HUES64 (cell line): ENCODE results near the gene GAS7.
"Not testable (repeated sequence)": the region's sequence is repeated elsewhere in the genome, so short reads cannot be mapped to it uniquely, and the experiment has no call there.

Source experiments
- H3K27ac ChIP-seq: 2 replicates; pipeline ENCODE4 v1.7.0; 2013; ENCODE audit warnings: low read depth, low read length, inconsistent platforms
- H3K27me3 ChIP-seq: 2 replicates; pipeline ENCODE4 v1.6.1; 2013; ENCODE audit warnings: mild to moderate bottlenecking, low read length; ENCODE audit not compliant: insufficient read depth
- H3K36me3 ChIP-seq: 2 replicates; pipeline ENCODE4 v1.6.1; 2013; ENCODE audit warnings: mild to moderate bottlenecking, low read length; ENCODE audit not compliant: insufficient read depth
- H3K4me1 ChIP-seq: 2 replicates; pipeline ENCODE4 v1.6.1; 2013; ENCODE audit warnings: mild to moderate bottlenecking, low read length, moderate library complexity; ENCODE audit not compliant: insufficient read depth
- H3K4me3 ChIP-seq: 2 replicates; pipeline ENCODE4 v1.5.1; 2013; ENCODE audit warnings: mild to moderate bottlenecking, low read length, moderate library complexity
- H3K9ac ChIP-seq: 2 replicates; pipeline ENCODE4 v1.6.1; 2013; ENCODE audit warnings: mild to moderate bottlenecking, low read depth, low read length
- H3K9me3 ChIP-seq: 2 replicates; pipeline ENCODE4 v1.6.1; 2013; ENCODE audit warnings: low read depth, low read length; ENCODE audit not compliant: insufficient read depth
- WGBS: fragments of 150-250, 120-280 bp; methylation state at CpG from one replicate; pipeline ENCODE4 v1.1.7; 2013; ENCODE audit warnings: missing lambda C conversion rate; 5-methylcytosine and 5-hydroxymethylcytosine counted together

The GAS7 gene

GRCh38 chr17:10059684-10060211, 138.7 kb downstream of the GAS7 start:
- Histone ChIP-seq H3K27ac (no peak overlapping the region), H3K4me3 (no peak overlapping the region), H3K4me1 (peaks cover 8% of the 10 kb centered on the region; the same call in 1 of the 2 replicates), H3K9me3 (no peaks in the 10 kb centered on the region), H3K36me3 (no peaks in the 10 kb centered on the region), H3K9ac (no peak overlapping the region), H3K27me3 (no peaks in the 10 kb centered on the region)
- 89% methylated on average over 11 of the region's 11 CpGs for WGBS

GRCh38 chr17:10058921-10059683, 139.3 kb downstream of the GAS7 start:
- no peak overlapping the region for H3K9ac ChIP-seq
- no peaks in the 10 kb centered on the region for H3K27me3 ChIP-seq
- H3K9me3 ChIP-seq, result no peaks in the 10 kb centered on the region
- H3K4me1 ChIP-seq, result peaks cover 8% of the 10 kb centered on the region; the same call in 1 of the 2 replicates
- H3K27ac ChIP-seq, result no peak overlapping the region
- no peak overlapping the region for H3K4me3 ChIP-seq
- H3K36me3 ChIP-seq, result no peaks in the 10 kb centered on the region
- WGBS, result 96% methylated on average over 16 of the region's 16 CpGs

GRCh38 chr17:10057466-10057865, 140.9 kb downstream of the GAS7 start:
- H3K27ac ChIP-seq, result not testable (repeated sequence)

GRCh38 chr17:10055262-10055975, 143.0 kb downstream of the GAS7 start:
- no peaks in the 10 kb centered on the region for H3K27me3 ChIP-seq
- H3K4me3 ChIP-seq, result no peak overlapping the region
- H3K27ac ChIP-seq, result no peak overlapping the region
- WGBS, result 95% methylated on average over 13 of the region's 13 CpGs
- H3K9me3 ChIP-seq, result no peaks in the 10 kb centered on the region
- no peaks in the 10 kb centered on the region for H3K36me3 ChIP-seq
- H3K4me1 ChIP-seq, result no peaks in the 10 kb centered on the region
- H3K9ac ChIP-seq, result no peak overlapping the region

More at GRCh38 chr17:10057466-10057865, 140.9 kb downstream of the GAS7 start:
- WGBS, result 97% methylated on average over 25 of the region's 25 CpGs
- not testable (repeated sequence) for H3K9ac ChIP-seq, H3K4me3 ChIP-seq, H3K36me3 ChIP-seq, H3K9me3 ChIP-seq, H3K4me1 ChIP-seq, H3K27me3 ChIP-seq

- Histone ChIP-seq H3K9me3 (no peaks in the 10 kb centered on the region), H3K4me1 (no peaks in the 10 kb centered on the region), H3K9ac (no peak overlapping the region), H3K27ac (no peak overlapping the region), H3K36me3 (no peaks in the 10 kb centered on the region), H3K4me3 (no peak overlapping the region), H3K27me3 (no peaks in the 10 kb centered on the region)
- WGBS, result 93% methylated on average over 12 of the region's 12 CpGs
Measured at GRCh38 chr17:10053782-10054540, 144.4 kb downstream of the GAS7 start.

GRCh38 chr17:10052106-10052813, 146.1 kb downstream of the GAS7 start:
- H3K36me3 ChIP-seq, result no peaks in the 10 kb centered on the region
- H3K4me3 ChIP-seq, result no peak overlapping the region
- H3K9ac ChIP-seq, result no peak overlapping the region

GRCh38 chr17:10051112-10051511, 147.3 kb downstream of the GAS7 start:
- H3K9me3 ChIP-seq, result no peaks in the 10 kb centered on the region
- no peaks in the 10 kb centered on the region for H3K4me1 ChIP-seq
- no peaks in the 10 kb centered on the region for H3K36me3 ChIP-seq
- no peak overlapping the region for H3K4me3 ChIP-seq
- H3K27ac ChIP-seq, result no peak overlapping the region
- WGBS, result 93% methylated on average over 8 of the region's 8 CpGs
- H3K27me3 ChIP-seq, result no peaks in the 10 kb centered on the region
- no peak overlapping the region for H3K9ac ChIP-seq

More at GRCh38 chr17:10052106-10052813, 146.1 kb downstream of the GAS7 start:
- H3K9me3 ChIP-seq, result no peaks in the 10 kb centered on the region
- no peaks in the 10 kb centered on the region for H3K4me1 ChIP-seq
- H3K27me3 ChIP-seq, result no peaks in the 10 kb centered on the region
- WGBS, result 93% methylated on average over 15 of the region's 15 CpGs
- H3K27ac ChIP-seq, result no peak overlapping the region

- no peaks in the 10 kb centered on the region for H3K27me3 ChIP-seq
- 92% methylated on average over 3 of the region's 3 CpGs for WGBS
Measured at GRCh38 chr17:10050597-10051101, 147.8 kb downstream of the GAS7 start.

GRCh38 chr17:10048629-10049350, 149.6 kb downstream of the GAS7 start:
- WGBS, result 93% methylated on average over 7 of the region's 7 CpGs

More at GRCh38 chr17:10050597-10051101, 147.8 kb downstream of the GAS7 start:
- H3K36me3 ChIP-seq, result no peaks in the 10 kb centered on the region
- no peak overlapping the region for H3K27ac ChIP-seq
- no peak overlapping the region for H3K4me3 ChIP-seq
- no peaks in the 10 kb centered on the region for H3K4me1 ChIP-seq
- no peaks in the 10 kb centered on the region for H3K9me3 ChIP-seq
- no peak overlapping the region for H3K9ac ChIP-seq

More at GRCh38 chr17:10048629-10049350, 149.6 kb downstream of the GAS7 start:
- Histone ChIP-seq H3K4me1 (no peaks in the 10 kb centered on the region), H3K9ac (no peak overlapping the region), H3K27ac (no peak overlapping the region), H3K9me3 (no peaks in the 10 kb centered on the region), H3K4me3 (no peak overlapping the region), H3K27me3 (no peaks in the 10 kb centered on the region), H3K36me3 (no peaks in the 10 kb centered on the region)
